Cerebellar nuclear complex (tissue), 1 donor: ENCODE results near the gene GPR183.

Experiments
- DNase-seq, 2 experiments: peaks; one replicate each; lab custom pipeline; 2025; lab: John Stamatoyannopoulos, UW

GPR183 gene

DNA sequence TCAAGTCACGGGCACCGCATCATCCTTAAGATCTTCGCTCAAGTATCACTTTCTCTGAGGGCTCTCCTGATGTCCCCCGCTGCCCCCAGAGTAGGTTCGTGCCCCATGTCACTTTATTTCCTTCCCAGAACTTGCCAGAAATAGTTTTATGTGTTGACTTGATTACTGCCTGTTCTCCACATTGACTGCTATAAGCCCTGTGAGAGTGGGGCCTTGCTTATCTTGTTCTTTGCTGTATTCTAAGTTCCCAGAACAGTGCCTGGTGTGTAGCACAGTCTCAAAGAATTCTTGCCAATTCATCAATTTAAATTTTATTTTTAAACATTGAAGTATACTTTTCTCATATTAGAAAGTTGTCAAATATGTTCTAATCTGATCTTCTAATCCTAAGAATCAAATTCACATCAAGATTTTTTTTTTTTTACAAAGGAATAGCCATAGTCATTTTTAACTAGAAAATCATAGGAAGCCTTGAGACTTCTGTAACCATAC lies 32.1 kb upstream of the GPR183 start:
- DNase-seq, result no peak

DNA sequence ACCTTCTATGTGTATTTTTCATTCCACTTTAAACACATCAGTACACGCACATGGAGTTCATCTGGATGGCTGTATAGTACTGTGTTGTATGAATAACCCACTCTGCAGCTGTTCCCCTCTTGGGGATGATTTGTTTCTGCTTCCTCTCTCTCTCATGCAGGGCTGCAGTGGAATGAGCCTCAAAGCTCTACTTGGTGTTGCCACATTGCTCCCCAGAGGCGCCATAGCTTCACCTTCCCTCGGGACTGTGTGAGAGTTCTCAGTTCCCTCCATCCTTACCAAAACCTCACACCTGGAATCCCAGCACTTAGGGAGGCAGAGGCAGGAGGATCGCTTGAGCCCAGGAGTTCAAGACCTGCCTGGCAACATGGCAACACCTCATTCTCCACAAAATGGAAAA lies 28.4 kb upstream of the GPR183 start:
- no peak for DNase-seq

DNA sequence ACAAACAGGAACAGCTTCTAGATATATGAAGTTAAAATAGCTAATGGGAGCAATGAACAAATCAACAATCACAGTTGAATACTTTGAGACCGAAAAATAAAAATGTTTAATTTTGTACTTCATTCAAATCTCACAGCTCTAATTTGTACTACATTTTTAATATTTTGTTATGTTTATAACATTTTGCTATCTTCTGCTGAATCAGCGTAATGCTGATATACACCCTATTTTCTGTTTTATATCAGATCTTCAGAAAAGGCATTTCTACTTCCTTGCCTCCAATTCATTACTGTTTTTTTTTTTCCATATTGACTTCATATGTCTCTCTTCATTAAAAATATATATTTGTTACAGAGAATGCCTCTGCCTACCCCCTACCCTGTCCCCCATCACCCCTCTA lies 27.9 kb upstream of the GPR183 start:
- DNase-seq, result no peak

DNA sequence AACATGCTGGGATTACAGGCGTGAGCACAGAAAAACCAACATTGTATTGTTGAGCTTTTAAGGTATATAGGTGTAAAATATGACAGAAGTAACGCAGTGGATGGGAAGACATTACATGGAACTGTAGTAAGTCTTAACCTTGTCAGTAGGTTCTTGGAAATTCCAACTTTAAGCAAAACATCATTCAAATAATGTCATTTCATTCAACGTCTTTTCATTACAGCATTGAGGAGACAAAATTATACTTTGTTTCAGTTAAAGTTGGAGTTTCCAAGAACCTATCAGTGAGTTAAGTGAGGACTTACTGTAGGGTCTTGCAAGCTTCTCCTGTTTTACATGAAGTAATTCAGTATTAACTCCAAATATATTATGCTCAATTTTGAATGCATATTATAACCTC lies 27.0 kb upstream of the GPR183 start:
- DNase-seq, result no peak

DNA sequence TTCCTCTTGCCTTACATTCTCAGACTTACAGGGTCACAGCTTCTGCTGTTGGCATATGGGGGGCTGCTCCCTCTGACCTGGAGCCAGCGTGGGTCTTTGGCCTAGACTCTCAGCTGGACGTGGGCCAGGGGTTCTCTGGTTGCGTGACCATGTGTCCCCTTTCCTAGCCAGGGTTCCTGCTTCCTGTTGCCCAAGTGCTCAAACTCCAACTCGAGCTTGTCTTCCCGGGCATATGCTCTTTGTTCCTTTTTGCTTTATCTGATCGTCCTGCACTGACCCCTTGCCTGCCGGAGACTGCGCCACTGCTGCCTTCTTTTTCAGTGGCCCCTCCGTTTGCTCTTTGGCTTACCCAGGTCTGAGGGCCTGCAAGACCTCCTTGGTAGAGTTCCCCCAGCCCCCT lies 25.3 kb upstream of the GPR183 start:
- DNase-seq, result no peak

DNA sequence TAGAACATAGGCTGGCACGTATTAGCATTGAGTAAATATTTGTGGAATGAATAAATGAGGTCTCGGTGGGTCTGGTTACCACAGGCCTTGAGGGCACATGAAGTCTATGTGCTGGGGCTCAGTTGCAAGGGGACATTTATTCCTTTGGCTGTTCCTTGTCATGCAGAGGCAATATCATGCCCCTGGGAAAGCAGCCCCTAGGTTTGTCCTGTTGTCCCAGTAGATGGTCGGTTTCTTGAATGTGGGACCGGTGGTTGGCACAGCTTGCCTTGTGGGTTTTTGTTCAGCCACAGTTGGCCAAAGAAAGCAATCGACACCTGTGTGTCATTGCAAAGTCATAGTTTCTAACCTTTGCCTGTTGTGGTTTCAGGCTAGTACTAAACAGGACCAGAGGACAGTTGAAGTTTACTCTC lies 24.7 kb upstream of the GPR183 start:
- DNase-seq, result no peak

DNA sequence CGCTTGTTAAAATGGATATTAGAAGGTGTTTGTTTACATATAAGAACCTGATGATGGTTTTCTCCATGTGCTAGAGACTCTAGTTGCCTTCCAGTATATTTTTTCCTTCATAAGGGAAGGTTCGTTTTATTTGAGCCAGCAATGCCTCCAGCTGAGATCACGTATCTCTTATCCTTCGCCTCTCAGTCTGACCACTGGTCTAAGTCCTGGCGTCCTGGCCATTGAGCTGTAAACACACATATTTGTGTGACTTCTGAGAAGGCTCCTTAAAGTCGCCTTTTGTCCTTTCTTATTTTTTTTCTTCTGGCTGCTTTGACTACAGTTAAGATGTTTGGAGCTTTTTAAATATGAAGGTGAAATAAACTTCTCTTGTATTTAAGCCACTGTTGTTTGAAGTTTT lies 23.7 kb upstream of the GPR183 start:
- DNase-seq, result no peak

DNA sequence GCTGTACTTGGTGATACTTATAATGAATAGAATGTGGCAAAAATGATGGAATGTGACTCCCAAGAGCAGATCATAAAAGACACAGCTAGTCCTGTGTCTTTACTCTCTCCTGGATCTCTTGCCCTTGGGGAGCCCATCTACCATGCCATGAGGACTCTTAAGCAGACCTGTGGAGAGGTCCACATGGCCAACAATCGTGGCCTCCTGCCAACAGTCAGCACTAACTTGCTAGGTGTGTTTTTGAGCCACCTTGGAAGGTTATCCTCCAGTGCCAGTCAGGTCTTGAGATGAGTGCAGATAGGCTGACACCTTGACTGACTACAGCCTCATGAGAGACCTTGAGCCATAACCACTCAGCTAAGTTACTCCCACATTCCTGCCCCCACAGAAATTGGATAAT lies 22.3 kb upstream of the GPR183 start:
- no peak for DNase-seq

DNA sequence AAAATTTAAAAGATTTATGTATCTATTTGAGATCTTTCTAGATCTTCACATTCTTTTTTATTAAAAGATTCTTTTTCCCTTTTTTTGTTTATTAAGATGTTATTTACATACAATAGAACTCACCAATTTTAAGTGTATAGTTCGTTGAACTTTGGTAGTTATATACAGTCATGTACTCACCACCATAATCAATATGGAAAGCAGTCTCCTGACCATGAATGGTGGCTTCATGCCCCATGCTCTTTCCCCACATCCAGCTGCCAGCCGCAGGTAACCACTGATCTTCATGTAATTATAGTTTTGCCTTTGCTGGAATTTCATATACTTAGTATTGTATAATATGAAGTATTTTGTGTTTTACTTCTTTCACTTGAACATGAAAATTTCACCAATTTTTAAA lies 20.6 kb upstream of the GPR183 start:
- DNase-seq, result no peak

DNA sequence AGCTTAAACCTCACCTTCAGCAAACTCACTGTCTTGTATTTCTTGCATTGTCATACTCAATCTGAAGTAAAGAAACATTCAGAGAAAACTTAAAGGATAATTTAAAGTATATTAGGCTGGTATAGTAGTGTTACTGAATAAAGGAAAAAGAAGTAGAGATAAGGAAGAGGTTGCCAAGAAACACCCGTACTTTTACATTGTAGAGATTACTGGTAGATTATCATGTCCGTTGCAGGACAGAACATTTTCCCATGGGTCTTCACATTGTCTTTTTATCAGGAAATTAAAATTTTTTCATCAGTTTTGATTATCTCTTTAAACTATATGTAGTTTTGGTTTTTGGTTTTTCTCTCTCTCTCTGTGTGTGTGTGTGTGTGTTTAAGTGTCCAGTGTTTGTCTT lies 19.9 kb upstream of the GPR183 start:
- no peak for DNase-seq

DNA sequence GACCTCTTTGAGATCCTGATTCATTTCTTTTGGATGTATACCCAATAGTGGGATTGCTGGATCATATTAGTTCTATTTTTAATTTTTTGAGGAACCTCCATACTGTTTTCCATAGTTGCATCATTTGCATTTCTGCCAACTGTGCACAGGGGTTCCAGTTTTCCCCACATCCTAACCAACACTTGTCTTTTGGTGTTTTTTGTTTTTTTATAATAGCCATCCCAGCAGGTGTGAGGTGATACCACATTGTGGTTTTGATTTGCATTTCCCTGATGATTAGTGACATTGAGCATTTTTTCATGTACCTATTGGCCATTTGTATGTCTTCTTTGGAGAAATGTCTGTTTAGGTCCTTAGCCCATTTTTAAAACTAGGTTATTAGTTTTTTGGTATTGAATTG lies 18.8 kb upstream of the GPR183 start:
- DNase-seq, result no peak

DNA sequence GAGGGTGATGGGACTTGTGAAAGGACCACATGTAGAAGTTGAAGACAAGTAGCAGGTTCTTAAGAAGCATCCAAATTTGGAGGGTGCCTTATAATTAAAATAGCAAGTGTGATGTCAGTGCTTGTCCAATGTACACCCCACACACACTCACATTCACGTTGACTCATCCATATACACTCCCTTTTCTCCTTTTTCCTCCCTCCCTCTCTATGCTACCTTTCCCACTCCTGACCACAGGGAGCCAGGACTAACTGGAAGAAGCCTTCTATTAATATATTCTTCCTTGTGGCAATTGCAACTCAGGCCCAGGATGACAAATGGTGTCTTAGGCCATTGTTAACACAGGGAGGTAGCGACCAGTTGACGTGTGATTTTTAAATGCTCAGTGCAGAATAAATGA lies 16.3 kb upstream of the GPR183 start:
- DNase-seq, result no peak

DNA sequence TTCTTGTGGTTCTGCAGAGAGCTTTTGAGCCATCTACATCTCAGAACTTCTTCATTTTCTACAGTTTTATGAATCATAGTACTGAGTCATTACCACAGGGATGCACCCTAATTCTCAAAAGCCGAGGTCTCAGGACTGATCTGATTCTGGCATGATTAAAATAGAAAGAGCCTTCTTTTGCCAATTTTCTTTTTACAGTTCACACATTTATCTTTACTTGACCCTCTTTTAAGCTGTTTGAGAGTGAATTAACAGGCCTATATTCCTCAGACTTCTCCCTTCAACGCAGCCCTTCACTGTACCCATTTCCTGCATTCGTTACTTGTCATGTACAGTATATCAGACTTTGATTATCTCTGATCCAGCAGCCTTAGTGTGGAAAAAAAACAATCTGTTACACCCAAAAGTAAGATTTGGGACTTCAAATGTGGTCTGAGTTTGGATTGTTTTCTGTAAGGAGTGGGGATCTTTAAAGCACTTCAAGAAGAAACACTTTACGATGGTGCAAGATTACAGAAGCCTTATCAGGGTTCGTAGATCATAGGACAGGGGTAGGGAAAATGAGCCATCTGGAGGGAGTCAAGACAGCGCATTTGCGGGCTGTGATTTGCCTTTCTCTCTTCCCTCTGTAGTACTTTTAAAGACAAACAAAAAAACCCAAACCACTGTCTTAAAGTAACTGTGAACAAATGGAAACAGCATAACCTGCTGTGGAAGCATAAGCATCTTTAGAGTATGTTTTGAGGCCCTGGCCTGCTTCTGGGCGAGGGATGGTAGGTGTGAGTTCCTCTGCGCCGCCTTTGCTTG lies 15.3 kb upstream of the GPR183 start:
- DNase-seq, result no peak

DNA sequence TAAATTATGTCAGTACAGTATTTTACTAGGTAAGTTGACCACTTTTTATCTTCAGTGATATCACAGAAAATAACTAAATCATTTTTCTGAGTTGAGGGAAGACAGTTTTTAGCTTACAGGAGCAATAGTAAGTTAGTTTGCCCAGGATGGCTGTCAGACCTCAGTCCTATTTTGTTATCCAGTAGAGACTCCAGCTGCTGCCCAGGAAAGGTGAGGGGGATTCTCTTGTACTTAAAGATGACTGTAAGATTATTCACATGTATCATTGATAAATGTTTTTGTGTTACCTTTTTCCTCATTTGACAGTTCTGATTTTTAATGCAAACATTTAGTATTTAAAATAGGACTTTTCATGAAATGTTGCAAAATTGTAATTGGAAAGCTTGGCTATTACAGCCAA lies 14.5 kb upstream of the GPR183 start:
- no peak for DNase-seq

DNA sequence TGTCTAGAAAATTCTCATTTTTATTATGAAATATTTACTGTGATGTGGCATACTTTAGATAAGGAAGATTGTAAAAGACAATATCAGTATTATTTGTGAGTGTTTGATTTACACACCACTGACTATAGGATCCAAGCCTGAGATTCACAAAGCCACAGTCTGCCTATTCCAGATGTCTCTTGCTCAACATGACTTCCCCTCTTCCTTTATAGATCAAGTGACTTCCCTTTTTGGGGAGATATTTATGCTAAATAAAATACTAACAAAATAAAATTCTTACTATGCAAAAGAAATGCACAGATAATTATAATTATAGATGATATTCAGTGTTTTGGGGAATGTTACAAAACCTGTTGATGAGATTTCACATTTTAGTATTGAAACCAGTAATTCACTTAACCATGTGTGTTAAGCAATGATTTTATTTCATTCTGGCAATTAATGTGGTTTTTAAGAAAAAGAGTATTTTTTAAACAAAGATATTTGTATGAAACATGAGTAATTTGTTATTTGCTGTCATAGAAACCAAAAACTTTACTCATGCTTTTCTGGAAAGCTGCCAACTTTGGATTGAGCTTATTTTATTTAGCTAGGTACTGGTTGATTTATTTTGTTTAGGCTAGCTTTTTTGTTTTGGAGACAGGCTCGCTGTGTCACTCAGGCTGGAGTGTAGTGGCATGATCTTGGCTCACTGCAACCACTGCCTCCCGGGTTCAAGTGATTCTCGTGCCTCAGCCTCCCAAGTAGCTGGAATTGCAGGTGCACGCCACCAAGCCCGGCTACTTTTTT lies 13.7 kb upstream of the GPR183 start:
- no peak for DNase-seq

DNA sequence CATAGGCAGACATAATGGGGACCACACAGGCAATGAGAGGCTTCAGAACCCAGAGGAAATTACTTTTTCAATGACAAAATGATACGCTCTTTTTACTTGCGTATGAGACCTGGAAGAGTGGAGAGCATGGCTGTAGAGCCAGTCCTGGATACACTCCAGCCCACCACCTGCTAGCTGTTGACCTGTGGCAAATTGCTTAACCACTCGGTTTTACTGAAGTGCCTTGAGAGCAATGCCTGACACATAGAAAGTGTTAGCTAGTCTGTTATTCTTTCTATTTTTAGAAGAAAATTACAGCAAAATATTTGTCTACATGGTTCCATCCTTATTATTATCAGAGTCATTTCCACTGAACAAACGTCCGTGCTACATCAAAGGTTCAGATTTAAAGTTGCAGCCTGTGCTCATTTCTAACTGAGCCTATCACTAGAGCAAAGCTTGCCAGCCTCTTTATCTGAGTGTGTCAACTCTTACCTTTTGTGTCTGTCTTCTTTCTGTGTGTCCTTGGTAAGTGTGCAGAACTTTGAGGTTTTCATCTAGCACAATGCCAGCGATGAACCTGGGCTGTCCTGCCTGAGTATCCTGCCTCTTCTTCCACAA lies 9.6 kb upstream of the GPR183 start:
- DNase-seq, result no peak

DNA sequence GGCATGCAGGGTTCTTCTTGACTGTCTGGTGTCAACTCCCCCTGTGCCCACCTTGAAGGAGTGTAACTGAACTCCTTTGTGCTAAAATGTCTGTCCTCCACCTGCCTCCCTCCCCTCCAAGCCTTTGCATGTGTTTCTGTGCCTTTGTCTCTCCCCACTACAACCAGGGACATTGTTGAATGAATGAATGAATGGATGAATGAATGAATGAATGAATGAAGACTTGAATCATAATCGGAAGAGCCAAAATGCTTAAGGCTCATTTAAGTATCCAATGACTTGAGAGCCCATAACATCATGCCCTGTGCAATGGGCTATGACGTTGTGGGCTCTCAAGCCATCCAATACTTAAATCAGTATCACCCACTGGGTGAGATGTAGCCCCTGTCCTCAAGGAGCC lies 9.0 kb upstream of the GPR183 start:
- no peak for DNase-seq

DNA sequence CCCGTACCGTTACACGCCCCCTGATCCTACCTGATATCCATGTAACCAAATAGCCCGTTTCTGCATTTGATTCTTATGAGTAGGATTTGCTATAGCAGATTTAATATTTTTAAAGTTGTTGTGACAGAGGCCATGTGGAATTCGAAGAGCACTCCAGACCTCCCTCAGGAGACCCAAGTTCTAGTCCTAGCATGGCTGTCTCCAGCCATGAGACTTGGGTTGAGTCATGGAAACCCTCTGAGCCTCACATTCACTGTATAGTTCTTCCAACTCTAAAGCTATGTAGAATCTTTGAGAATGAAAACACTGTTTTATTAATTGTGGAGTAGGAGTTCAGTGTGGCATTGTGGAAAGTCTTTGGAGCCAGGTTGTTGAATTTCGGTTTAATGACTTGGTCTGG lies 8.0 kb upstream of the GPR183 start:
- no peak for DNase-seq

DNA sequence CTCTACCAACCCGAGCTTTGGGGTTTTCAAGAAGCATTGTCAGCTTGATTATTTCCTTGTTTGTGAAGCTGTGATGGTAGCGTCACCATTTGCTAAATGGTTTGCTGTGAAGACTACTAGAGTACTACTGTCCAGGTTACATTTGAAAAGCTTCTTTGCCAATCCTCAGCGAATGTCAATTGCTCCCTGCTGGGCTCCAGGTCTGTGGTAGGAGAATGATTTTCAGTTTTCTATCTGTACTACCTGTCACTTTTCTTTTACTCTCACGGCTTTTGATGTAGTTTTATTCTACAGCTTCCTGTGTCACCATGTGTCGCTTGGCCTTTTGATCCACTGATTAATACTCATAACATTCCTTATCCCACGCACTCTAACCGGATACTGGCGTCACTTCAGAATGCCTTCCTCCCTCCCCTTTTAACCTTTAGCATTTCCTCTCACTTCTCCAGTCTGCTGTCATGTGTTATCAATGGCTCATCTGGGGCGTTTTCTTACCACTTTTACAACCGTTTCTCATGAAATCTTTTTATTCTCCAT lies 7.5 kb upstream of the GPR183 start:
- no peak for DNase-seq

DNA sequence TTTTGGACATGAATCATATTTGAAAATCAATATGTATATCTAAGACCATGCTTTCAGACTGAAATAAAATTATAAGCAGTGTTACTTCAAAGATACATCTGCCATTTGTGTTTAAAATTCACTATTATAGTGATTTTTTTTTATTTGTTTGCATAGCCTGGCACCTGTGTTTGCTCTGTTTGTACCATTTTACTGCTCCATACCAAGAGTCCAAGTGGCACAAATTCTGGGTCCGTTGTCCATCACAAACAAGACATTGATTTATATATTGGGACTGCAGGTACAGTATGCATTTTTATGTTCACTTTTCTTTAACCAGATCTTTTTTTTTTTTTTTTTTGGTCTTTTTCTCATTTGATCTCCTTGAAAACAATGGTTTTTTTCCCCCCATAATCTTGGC lies 6.7 kb upstream of the GPR183 start:
- no peak for DNase-seq

DNA sequence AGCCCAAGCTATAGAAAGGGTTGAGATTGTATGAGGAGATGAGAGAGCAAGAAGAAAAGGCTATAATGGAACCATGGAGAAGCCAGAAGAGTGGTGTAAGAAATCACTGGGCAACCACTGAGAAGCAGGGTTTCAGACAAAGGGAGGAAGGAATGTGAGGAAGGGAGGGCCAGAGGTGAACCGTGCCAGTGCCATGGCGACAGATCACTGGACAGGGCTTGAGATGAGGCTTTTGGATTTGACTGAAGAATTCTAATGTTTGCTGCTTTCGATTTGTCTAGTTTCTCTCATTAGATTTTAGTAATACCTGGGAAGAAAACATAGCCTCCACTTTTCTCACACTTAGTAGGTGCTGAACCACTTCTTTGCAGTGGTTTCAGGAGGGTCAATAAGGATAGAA lies 6.3 kb upstream of the GPR183 start:
- no peak for DNase-seq

DNA sequence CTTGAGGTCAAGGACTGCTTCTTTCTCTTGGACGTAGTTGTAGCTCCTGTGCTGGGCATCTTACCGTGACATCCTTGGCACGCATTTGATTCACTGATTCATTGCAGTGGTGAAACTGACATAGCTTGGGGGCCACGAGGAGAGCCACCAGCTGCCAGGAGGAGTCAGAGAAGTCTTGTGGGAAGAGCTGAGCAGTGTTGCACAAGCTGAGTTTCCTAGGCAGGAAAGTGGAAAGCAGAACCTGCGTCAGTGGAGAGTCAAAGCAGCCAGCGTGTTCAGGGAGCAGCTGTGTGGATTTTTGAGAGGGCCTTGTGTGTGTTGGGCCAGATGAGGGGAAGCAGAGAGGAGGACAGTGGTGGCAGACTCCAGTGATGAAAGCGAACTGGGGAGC lies 5.3 kb upstream of the GPR183 start:
- DNase-seq, result no peak
